Gastrocnemius medialis (tissue), 4 donors: ENCODE results near the gene SSTR5. TPM values are rescaled to one million over a fixed set of nuclear protein-coding genes. Genes with fewer than 3 reads are reported as not detected.

Experiments used
- ATAC-seq, 2 donors: fragments of 150-250 bp; one replicate each; pipeline ENCODE4 v1.9.1; 2016
- DNase-seq, 2 donors: peaks; one replicate each; pipeline ENCODE4 v3.0.0-alpha.2; 2019
- H3K27ac ChIP-seq, 4 donors: fragments of 200-600 bp; sonication (generic); 1 replicate in 1 of 4; 2 replicates in 3 of 4; pipeline ENCODE4 v1.5.1; 2016 to 2018; ENCODE audit warnings: mild to moderate bottlenecking in 2 of 4, moderate library complexity in 1 of 4
- H3K27me3 ChIP-seq, 3 donors: fragments of 200-600 bp; sonication (generic) in 2 of 3; 1 replicate in 1 of 3; 2 replicates in 2 of 3; pipeline versions ENCODE4 v1.5.1 to v1.6.0; 2016 to 2019; ENCODE audit warnings: mild to moderate bottlenecking in 1 of 3, moderate library complexity in 1 of 3
- H3K36me3 ChIP-seq, 2 donors: fragments of 200-600 bp; sonication (generic) in 1 of 2; one replicate each; pipeline ENCODE4 v1.5.1; 2017 to 2018
- H3K4me1 ChIP-seq, 2 donors: fragments of 200-600 bp; sonication (generic) in 1 of 2; one replicate each; pipeline ENCODE4 v1.5.1; 2016 to 2017; ENCODE audit warnings: mild to moderate bottlenecking in 2 of 2
- H3K4me3 ChIP-seq, 4 donors: fragments of 200-600 bp; sonication (generic) in 3 of 4; 1 replicate in 1 of 4; 2 replicates in 3 of 4; pipeline ENCODE4 v1.5.1; 2016 to 2019; ENCODE audit warnings: mild to moderate bottlenecking in 2 of 4
- H3K9me3 ChIP-seq, 3 donors: fragments of 200-600 bp; sonication (generic) in 2 of 3; 1 replicate in 1 of 3; 2 replicates in 2 of 3; pipeline ENCODE4 v1.5.1; 2016 to 2019
- CTCF ChIP-seq, 5 experiments: fragments of 450-650 bp in 3 of 5; fragments of 200-600 bp in 2 of 5; sonication (generic) in 2 of 5; IDR thresholded peaks in 4 of 5; conservative IDR thresholded peaks in 1 of 5; 1 replicate in 4 of 5; 2 replicates in 1 of 5; pipeline ENCODE4 v1.5.1; 2016 to 2019; ENCODE audit warnings: antibody characterized with exemption in 5 of 5, mild to moderate bottlenecking in 3 of 5, moderate library complexity in 3 of 5
- POLR2A ChIP-seq, 2 donors: fragments of 450-650 bp; IDR thresholded peaks; one replicate each; pipeline ENCODE4 v1.6.1; 2017; ENCODE audit warnings: antibody characterized with exemption in 2 of 2, mild to moderate bottlenecking in 2 of 2, moderate library complexity in 2 of 2
- in situ Hi-C, 4 donors: fragments of 200-750 bp; cut with MboI; loops; one replicate each; pipeline versions ENCODE4 v1.15.0 to v1.8.0; 2017; ENCODE audit warnings: low sequenced_read_pairs in 4 of 4
- intact Hi-C: fragments of 100-400 bp; cut with DNase I; formaldehyde crosslinking; loops from one replicate; pipeline ENCODE4 v1.15.1; 2023; ENCODE audit warnings: low total_unique reads
- total RNA-seq, 4 donors: library from RNA; depleted of rRNA; stranded (reverse); fragments of >200 nt; gene quantifications; one replicate each; pipeline versions ENCODE4 v1.1.0 to v1.2.3, GENCODE V29; 2016

SSTR5 gene
- total RNA-seq, 4 donors from 2014 or later = 0.24 to 1.3 (median 0.33) TPM; not detected in 1

GRCh38 chr16:1034230-1035065 lies 38.1 kb upstream of the SSTR5 start:
- Histone ChIP-seq H3K4me1 (no peaks in the 10 kb centered on the region), H3K27me3 (peaks cover 25 to 63% (median 36%) of the 10 kb centered on the region in 3 donors)

GRCh38 chr16:1035066-1035415 lies 37.5 kb upstream of the SSTR5 start:
- in situ Hi-C loops = no loop called here

More at GRCh38 chr16:1034230-1035065, 38.1 kb upstream of the SSTR5 start:
- H3K27ac ChIP-seq = no peak overlapping the region
- ATAC-seq (no peak), DNase-seq (no peak)
- H3K9me3 ChIP-seq = no peaks in the 10 kb centered on the region
- no peak for TF ChIP-seq POLR2A (IDR thresholded peaks at IDR 0.05)
- TF ChIP-seq CTCF (IDR thresholded peaks at IDR 0.05 in 4 of 5, conservative IDR thresholded peaks at IDR 0.05 in 1 of 5) = no peak
- H3K36me3 ChIP-seq = no peaks in the 10 kb centered on the region
- in situ Hi-C loops (no loop called here), intact Hi-C loops (no loop called here)
- no peak overlapping the region for H3K4me3 ChIP-seq

GRCh38 chr16:1036166-1036565 lies 36.4 kb upstream of the SSTR5 start:
- ATAC-seq (no peak), DNase-seq (no peak)
- intact Hi-C loops (no loop called here), in situ Hi-C loops (no loop called here)
- Histone ChIP-seq H3K27me3 (peaks cover 23 to 54% (median 31%) of the 10 kb centered on the region in 3 donors), H3K4me1 (no peaks in the 10 kb centered on the region), H3K36me3 (no peaks in the 10 kb centered on the region), H3K9me3 (no peaks in the 10 kb centered on the region), H3K4me3 (no peak overlapping the region), H3K27ac (no peak overlapping the region)
- no peak for TF ChIP-seq CTCF (IDR thresholded peaks at IDR 0.05 in 4 of 5, conservative IDR thresholded peaks at IDR 0.05 in 1 of 5)
- no peak for TF ChIP-seq POLR2A (IDR thresholded peaks at IDR 0.05)

More at GRCh38 chr16:1035066-1035415, 37.5 kb upstream of the SSTR5 start:
- no peaks in the 10 kb centered on the region for H3K4me1 ChIP-seq
- H3K4me3 ChIP-seq = no peak overlapping the region
- peaks cover 28 to 65% (median 38%) of the 10 kb centered on the region in 3 donors for H3K27me3 ChIP-seq
- intact Hi-C loops = no loop called here
- TF ChIP-seq POLR2A (IDR thresholded peaks at IDR 0.05) = no peak
- H3K36me3 ChIP-seq = no peaks in the 10 kb centered on the region
- H3K27ac ChIP-seq = no peak overlapping the region
- H3K9me3 ChIP-seq = no peaks in the 10 kb centered on the region
- ATAC-seq = no peak
- no peak for DNase-seq

GRCh38 chr16:1036726-1037393 lies 35.7 kb upstream of the SSTR5 start:
- H3K27ac ChIP-seq = no peak overlapping the region
- TF ChIP-seq CTCF (IDR thresholded peaks at IDR 0.05 in 4 of 5, conservative IDR thresholded peaks at IDR 0.05 in 1 of 5) (no peak), POLR2A (IDR thresholded peaks at IDR 0.05) (no peak)
- H3K27me3 ChIP-seq = peaks cover 21 to 55% (median 37%) of the 10 kb centered on the region in 3 donors
- no peaks in the 10 kb centered on the region for H3K4me1 ChIP-seq
- no peak overlapping the region for H3K4me3 ChIP-seq
- no peaks in the 10 kb centered on the region for H3K9me3 ChIP-seq
- no peak for ATAC-seq
- intact Hi-C loops (no loop called here), in situ Hi-C loops (no loop called here)
- no peak for DNase-seq
- no peaks in the 10 kb centered on the region for H3K36me3 ChIP-seq
